GM23338 (cell line): ENCODE measurements around the gene SPATA31E1.

Experiments used
- EZH2phosphoT487 ChIP-seq: fragments of 200-600 bp; sonication (generic); IDR thresholded peaks from one replicate; pipeline ENCODE4 v1.8.1; 2018; ENCODE audit warnings: antibody characterized with exemption; ENCODE audit not compliant: unreplicated experiment
- STAT1 ChIP-seq: IDR thresholded peaks from one replicate; pipeline ENCODE4 v1.6.1; 2016; ENCODE audit warnings: antibody characterized with exemption; ENCODE audit not compliant: unreplicated experiment
- ZNF331 ChIP-seq: fragments of 250-450 bp; sonication (Bioruptor Pico); IDR thresholded peaks from 2 replicates; pipeline ENCODE4 v1.5.0; 2020; ENCODE audit warnings: low read depth, mild to moderate bottlenecking, moderate library complexity
- TF ChIP-seq, protein P1 (sequence below), 2 experiments: fragments of 200-600 bp in 1 of 2; sonication (generic) in 1 of 2; conservative IDR thresholded peaks; 2 replicates each; pipeline versions ENCODE4 v1.5.1 to v1.6.1; 2016 to 2017; ENCODE audit warnings: antibody characterized with exemption in 2 of 2, low read depth in 2 of 2, mild to moderate bottlenecking in 2 of 2, moderate library complexity in 1 of 2
- TF ChIP-seq, protein P2 (sequence below): fragments of 250-450 bp; sonication (Bioruptor Pico); IDR thresholded peaks from 2 replicates; pipeline ENCODE4 v1.5.0; 2020; ENCODE audit warnings: mild to moderate bottlenecking, moderate library complexity

DNA sequence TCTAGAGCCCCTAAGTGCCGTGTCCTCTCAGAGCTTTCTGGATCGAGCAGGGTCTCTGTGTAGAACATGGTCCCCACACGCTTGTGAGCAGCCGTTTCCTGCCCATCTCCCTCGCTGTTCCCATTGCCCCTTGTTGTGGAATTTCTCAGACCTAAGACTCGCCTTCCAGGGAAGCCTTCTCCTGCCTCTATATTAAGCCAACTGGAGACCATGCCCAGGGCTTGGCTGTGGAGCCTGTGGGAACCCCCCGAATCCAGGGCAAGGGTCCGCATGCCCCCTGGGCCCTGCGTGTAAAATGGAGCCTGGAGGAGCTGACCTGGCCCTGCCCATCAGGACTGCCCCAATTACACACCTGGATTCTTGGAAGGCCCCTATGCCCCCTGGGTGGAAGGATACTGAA lies 14.5 kb upstream of the SPATA31E1 start:
- TF ChIP-seq, protein P1, sequence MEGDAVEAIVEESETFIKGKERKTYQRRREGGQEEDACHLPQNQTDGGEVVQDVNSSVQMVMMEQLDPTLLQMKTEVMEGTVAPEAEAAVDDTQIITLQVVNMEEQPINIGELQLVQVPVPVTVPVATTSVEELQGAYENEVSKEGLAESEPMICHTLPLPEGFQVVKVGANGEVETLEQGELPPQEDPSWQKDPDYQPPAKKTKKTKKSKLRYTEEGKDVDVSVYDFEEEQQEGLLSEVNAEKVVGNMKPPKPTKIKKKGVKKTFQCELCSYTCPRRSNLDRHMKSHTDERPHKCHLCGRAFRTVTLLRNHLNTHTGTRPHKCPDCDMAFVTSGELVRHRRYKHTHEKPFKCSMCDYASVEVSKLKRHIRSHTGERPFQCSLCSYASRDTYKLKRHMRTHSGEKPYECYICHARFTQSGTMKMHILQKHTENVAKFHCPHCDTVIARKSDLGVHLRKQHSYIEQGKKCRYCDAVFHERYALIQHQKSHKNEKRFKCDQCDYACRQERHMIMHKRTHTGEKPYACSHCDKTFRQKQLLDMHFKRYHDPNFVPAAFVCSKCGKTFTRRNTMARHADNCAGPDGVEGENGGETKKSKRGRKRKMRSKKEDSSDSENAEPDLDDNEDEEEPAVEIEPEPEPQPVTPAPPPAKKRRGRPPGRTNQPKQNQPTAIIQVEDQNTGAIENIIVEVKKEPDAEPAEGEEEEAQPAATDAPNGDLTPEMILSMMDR (conservative IDR thresholded peaks at IDR 0.05; ENCODE audit: low read depth in 2 of 2): no peak
- no peak for TF ChIP-seq EZH2phosphoT487
- TF ChIP-seq ZNF331 (CRISPR knock-in tag): no peak
- no peak for TF ChIP-seq STAT1
- TF ChIP-seq, protein P2, sequence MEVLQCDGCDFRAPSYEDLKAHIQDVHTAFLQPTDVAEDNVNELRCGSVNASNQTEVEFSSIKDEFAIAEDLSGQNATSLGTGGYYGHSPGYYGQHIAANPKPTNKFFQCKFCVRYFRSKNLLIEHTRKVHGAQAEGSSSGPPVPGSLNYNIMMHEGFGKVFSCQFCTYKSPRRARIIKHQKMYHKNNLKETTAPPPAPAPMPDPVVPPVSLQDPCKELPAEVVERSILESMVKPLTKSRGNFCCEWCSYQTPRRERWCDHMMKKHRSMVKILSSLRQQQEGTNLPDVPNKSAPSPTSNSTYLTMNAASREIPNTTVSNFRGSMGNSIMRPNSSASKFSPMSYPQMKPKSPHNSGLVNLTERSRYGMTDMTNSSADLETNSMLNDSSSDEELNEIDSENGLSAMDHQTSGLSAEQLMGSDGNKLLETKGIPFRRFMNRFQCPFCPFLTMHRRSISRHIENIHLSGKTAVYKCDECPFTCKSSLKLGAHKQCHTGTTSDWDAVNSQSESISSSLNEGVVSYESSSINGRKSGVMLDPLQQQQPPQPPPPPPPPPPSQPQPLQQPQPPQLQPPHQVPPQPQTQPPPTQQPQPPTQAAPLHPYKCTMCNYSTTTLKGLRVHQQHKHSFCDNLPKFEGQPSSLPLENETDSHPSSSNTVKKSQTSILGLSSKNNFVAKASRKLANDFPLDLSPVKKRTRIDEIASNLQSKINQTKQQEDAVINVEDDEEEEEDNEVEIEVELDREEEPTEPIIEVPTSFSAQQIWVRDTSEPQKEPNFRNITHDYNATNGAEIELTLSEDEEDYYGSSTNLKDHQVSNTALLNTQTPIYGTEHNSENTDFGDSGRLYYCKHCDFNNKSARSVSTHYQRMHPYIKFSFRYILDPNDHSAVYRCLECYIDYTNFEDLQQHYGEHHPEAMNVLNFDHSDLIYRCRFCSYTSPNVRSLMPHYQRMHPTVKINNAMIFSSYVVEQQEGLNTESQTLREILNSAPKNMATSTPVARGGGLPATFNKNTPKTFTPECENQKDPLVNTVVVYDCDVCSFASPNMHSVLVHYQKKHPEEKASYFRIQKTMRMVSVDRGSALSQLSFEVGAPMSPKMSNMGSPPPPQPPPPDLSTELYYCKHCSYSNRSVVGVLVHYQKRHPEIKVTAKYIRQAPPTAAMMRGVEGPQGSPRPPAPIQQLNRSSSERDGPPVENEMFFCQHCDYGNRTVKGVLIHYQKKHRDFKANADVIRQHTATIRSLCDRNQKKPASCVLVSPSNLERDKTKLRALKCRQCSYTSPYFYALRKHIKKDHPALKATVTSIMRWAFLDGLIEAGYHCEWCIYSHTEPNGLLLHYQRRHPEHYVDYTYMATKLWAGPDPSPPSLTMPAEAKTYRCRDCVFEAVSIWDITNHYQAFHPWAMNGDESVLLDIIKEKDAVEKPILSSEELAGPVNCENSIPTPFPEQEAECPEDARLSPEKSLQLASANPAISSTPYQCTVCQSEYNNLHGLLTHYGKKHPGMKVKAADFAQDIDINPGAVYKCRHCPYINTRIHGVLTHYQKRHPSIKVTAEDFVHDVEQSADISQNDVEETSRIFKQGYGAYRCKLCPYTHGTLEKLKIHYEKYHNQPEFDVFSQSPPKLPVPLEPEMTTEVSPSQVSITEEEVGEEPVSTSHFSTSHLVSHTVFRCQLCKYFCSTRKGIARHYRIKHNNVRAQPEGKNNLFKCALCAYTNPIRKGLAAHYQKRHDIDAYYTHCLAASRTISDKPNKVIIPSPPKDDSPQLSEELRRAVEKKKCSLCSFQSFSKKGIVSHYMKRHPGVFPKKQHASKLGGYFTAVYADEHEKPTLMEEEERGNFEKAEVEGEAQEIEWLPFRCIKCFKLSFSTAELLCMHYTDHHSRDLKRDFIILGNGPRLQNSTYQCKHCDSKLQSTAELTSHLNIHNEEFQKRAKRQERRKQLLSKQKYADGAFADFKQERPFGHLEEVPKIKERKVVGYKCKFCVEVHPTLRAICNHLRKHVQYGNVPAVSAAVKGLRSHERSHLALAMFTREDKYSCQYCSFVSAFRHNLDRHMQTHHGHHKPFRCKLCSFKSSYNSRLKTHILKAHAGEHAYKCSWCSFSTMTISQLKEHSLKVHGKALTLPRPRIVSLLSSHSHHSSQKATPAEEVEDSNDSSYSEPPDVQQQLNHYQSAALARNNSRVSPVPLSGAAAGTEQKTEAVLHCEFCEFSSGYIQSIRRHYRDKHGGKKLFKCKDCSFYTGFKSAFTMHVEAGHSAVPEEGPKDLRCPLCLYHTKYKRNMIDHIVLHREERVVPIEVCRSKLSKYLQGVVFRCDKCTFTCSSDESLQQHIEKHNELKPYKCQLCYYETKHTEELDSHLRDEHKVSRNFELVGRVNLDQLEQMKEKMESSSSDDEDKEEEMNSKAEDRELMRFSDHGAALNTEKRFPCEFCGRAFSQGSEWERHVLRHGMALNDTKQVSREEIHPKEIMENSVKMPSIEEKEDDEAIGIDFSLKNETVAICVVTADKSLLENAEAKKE (CRISPR knock-in tag): no peak
